Measurements from ENCODE around the gene KCNQ1.

The KCNQ1 gene

DNA sequence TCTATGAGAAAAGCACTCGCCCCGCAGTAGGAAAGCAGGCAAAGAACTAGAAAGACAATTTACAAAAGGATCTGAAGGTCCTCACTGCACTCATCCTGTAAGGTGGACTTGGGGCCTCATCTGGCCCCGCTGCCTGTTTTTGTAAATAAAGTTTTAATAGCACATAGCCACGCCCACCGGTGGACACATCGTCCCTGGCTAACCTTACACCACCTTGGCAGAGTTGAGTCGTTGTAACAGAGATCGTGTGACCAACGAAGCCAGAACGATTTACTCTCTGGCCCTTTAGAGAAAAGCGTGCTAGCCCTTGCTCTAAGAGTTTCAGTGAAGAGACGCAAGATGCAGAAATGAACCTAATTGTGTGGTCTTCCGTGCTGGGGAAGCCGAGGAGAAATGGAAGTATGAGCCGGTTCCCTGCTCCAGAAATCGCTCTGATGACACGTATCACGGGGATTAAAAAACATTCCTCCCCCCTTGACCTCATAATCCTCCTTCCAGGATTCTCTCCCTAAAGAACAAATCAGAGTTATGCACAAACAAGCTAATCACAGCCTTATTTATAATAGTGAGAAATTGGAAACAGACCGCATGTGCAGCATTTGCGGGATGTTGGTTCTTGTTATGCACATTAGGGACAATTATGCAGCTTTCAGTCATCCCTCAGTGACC is 360.7 kb downstream of the KCNQ1 start:
- TF ChIP-seq, protein P1, sequence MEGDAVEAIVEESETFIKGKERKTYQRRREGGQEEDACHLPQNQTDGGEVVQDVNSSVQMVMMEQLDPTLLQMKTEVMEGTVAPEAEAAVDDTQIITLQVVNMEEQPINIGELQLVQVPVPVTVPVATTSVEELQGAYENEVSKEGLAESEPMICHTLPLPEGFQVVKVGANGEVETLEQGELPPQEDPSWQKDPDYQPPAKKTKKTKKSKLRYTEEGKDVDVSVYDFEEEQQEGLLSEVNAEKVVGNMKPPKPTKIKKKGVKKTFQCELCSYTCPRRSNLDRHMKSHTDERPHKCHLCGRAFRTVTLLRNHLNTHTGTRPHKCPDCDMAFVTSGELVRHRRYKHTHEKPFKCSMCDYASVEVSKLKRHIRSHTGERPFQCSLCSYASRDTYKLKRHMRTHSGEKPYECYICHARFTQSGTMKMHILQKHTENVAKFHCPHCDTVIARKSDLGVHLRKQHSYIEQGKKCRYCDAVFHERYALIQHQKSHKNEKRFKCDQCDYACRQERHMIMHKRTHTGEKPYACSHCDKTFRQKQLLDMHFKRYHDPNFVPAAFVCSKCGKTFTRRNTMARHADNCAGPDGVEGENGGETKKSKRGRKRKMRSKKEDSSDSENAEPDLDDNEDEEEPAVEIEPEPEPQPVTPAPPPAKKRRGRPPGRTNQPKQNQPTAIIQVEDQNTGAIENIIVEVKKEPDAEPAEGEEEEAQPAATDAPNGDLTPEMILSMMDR (IDR thresholded peaks at IDR 0.05; ENCODE audit: borderline replicate concordance, insufficient read depth, low read depth, low read length): no peak

DNA sequence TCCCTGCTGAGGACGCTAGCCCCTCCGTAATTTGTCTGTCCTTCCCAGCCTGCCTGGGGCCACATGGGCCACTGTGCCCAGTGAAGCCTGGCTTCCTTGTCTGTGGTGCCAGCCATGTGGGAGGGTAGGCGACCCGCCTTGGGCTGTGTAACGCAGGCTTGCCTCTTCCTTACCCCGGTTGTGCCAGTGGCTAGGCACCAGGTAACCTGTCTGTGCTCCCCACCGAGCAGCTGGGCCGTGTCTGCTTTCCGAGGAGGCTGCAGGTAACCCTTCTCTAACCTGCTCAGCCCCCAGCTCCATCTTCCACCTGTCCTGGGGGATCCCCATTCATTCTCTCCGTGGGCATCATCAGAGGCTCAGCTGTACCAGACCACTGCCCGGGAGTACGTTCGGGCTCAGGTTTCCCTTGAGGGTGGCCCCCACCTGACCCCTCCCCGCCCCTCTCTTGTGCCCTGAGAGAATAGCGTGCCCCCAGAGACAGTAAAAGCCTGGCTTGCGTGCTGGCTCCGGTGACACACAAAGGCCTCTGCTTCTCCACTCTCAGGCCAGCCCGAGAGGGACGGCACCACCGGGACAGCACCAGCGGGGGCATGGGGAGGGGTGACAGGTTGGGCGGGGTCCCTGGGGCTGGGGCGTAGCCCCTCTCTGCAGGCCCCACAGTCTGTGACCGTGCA is 361.7 kb downstream of the KCNQ1 start:
- TF ChIP-seq, protein P1 (IDR thresholded peaks at IDR 0.05; ENCODE audit: borderline replicate concordance, insufficient read depth, low read depth, low read length): no peak

More for the DNA sequence above, 360.7 kb downstream of the KCNQ1 start:
- H3K4me3 ChIP-seq (ENCODE audit: low read depth, low read length): no peak overlapping the region

DNA sequence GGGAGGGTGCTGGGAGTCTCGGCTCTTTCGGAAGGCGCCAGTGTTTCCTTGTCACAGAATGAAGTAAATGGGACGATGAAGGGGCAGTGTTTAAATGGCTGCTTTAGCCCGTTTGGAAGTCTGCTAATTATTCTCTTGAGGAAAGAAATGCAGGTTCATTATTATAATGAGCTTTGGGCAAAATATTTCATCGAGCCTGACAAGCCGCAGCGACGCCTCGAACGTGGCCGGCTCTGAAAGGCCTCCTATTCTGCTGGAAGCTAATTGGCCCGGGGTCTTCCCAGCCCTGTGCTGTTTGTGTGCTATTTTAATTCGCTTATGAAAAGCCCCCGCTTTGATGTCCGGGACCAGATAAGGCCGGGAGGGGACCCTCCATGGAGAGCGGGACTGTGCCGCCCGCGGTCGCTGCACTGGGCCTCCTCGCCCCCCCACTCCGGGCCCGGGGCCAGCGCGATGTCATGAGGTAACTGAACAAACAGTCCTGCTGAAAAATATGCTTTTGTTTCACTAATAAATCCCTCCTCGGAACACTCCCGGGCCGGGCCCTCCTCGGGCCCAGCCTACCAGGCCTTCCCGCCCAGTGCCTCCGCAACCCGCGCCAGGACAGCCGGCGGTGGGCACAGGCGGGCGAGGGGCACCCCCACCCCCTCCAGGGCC is 362.3 kb downstream of the KCNQ1 start:
- H3K4me3 ChIP-seq (ENCODE audit: low read depth, low read length): no peak overlapping the region
- TF ChIP-seq, protein P1 (IDR thresholded peaks at IDR 0.05; ENCODE audit: borderline replicate concordance, insufficient read depth, low read depth, low read length): no peak

More for the DNA sequence above, 361.7 kb downstream of the KCNQ1 start:
- no peak overlapping the region for H3K4me3 ChIP-seq (ENCODE audit: low read depth, low read length)

DNA sequence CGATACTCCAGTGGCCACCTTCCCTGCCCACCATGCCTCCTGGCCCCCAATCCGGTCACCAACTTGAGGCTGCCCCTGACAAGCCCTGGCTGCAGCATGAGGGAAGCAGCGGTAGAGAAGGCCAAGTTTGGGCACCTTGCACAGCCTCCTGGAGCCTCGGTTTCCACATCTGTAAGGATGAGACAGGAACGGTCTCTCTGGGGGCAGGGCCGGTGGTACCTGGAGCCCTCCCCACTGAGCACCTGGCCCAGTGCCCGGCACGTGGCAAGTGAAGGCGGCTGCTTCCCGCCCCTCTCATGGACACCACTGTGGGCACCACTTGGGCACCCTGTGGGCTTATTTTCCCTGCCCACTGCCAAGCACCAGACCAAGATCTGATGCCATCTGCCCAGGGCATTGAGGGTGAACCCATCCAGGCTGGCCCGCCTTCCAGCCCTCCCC is 363.0 kb downstream of the KCNQ1 start:
- TF ChIP-seq, protein P1 (IDR thresholded peaks at IDR 0.05; ENCODE audit: borderline replicate concordance, insufficient read depth, low read depth, low read length): no peak
- H3K4me3 ChIP-seq (ENCODE audit: low read depth, low read length): no peak overlapping the region

DNA sequence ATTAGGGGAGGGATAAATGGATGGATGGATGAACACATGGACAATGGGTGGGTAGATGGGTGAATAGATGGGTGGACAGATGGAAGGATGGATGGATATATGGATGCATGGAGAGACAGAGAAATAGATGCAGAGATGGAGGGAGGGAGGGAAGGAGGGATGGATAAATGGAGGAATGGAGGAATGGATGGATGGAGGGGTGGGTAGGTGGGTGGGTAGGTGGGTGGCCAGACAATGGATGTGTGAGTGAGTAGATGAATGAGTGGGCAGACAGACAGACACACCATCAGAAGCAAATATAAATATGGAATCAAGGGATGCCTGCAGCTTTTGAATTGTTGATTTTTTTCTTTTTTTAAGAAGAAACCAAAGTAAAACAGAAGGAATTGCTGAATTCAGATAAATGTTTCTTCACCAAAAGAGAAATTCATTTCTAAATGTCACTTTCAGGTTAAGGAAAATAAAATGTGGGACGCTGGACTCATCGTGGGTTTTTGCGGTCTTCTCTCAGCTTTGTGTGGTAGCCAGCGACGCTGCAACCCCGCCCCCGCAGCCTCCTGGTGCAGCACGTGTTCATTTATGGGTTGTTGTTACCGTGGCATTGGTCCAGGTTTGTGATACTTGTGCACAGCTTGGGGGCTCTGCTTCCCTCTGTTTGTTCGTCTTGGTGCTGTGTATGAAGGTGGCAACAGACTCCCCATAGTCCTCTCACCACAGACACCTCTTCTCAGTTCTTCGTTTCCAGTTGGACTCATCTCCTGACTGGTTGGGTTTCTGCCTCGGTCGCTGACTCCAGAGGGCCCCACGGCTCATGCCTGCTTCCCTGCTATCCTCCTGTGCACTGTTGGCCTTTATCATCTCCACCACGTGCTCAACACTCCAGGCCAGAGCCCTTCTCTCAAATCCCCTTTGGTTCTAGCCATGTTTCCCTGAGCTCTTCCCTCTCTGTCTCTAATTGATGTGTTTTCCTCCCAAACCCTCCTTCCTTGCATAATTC is 364.3 kb downstream of the KCNQ1 start:
- TF ChIP-seq, protein P1 (IDR thresholded peaks at IDR 0.05; ENCODE audit: borderline replicate concordance, insufficient read depth, low read depth, low read length): no peak

DNA sequence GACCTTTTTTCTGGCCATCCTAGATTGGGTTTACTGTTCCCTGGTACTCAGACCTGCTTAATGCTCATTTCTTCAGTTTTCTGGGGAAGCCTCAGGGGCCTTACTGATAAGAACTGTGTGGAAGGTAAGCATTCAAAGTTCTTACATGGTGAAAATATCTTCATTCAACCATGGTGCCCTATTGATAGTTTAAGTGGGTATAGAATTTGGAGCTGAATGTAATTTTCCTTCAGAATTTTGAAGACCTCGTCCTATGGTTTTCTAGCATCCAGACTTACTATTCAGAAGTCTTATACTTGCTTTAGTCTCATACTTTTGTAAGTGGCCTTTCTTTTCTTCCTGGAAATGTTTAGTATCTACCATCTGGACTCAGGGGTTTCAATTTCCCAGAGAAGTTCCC is 365.0 kb downstream of the KCNQ1 start:
- TF ChIP-seq, protein P1 (IDR thresholded peaks at IDR 0.05; ENCODE audit: borderline replicate concordance, insufficient read depth, low read depth, low read length): no peak
- H3K4me3 ChIP-seq (ENCODE audit: low read depth, low read length): no peak overlapping the region

More for the DNA sequence above, 364.3 kb downstream of the KCNQ1 start:
- H3K4me3 ChIP-seq (ENCODE audit: low read depth, low read length): no peak overlapping the region

All from GM12875 (cell line).